Endothelial cell of umbilical vein (primary cell): Measurements from ENCODE around the gene CDH15.

Source experiments
- EZH2 ChIP-seq: IDR thresholded peaks from 2 replicates; pipeline ENCODE4 v1.6.1; 2012; ENCODE audit warnings: borderline replicate concordance, low read depth, mild to moderate bottlenecking, moderate library complexity, low read length, inconsistent platforms; ENCODE audit not compliant: severe bottlenecking
- FOS ChIP-seq: IDR thresholded peaks from 2 replicates; pipeline ENCODE4 v1.6.1; 2011; ENCODE audit warnings: mild to moderate bottlenecking, low read length, moderate library complexity, borderline replicate concordance; ENCODE audit not compliant: insufficient read depth
- MYC ChIP-seq: IDR thresholded peaks from one replicate; pipeline ENCODE4 v1.6.1; 2011; ENCODE audit warnings: mild to moderate bottlenecking, low read depth, low read length
- POLR2A ChIP-seq: IDR thresholded peaks from 2 replicates; pipeline ENCODE4 v1.6.1; 2012; ENCODE audit warnings: low read depth, mild to moderate bottlenecking, control low read depth, low read length
- POLR2AphosphoS5 ChIP-seq: IDR thresholded peaks from 2 replicates; pipeline ENCODE4 v1.6.1; 2012; ENCODE audit warnings: low read depth, mild to moderate bottlenecking, control low read depth, low read length, moderate library complexity; ENCODE audit not compliant: insufficient read depth
- TF ChIP-seq, protein P1 (sequence below), 2 donors: IDR thresholded peaks; 1 replicate in 1 of 2; 2 replicates in 1 of 2; pipeline ENCODE4 v1.5.1; 2011; ENCODE audit warnings: low read length in 2 of 2, mild to moderate bottlenecking in 2 of 2, moderate library complexity in 2 of 2, control low read depth in 1 of 2, inconsistent platforms in 1 of 2, low read depth in 1 of 2; ENCODE audit not compliant: insufficient read depth in 1 of 2; ENCODE audit errors: extremely low read depth in 1 of 2
- TF ChIP-seq, protein P2 (sequence below): IDR thresholded peaks from 2 replicates; pipeline ENCODE4 v1.6.1; 2011; ENCODE audit not compliant: insufficient read depth, insufficient read length

GRCh38 chr16:89195521-89196171 lies 24.1 kb downstream of the CDH15 start:
- TF ChIP-seq POLR2A = no peak
- TF ChIP-seq, protein P1, sequence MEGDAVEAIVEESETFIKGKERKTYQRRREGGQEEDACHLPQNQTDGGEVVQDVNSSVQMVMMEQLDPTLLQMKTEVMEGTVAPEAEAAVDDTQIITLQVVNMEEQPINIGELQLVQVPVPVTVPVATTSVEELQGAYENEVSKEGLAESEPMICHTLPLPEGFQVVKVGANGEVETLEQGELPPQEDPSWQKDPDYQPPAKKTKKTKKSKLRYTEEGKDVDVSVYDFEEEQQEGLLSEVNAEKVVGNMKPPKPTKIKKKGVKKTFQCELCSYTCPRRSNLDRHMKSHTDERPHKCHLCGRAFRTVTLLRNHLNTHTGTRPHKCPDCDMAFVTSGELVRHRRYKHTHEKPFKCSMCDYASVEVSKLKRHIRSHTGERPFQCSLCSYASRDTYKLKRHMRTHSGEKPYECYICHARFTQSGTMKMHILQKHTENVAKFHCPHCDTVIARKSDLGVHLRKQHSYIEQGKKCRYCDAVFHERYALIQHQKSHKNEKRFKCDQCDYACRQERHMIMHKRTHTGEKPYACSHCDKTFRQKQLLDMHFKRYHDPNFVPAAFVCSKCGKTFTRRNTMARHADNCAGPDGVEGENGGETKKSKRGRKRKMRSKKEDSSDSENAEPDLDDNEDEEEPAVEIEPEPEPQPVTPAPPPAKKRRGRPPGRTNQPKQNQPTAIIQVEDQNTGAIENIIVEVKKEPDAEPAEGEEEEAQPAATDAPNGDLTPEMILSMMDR (IDR thresholded peaks at IDR 0.05; ENCODE audit: extremely low read depth in 1 of 2, insufficient read depth in 1 of 2, low read depth in 1 of 2, low read length in 2 of 2) = no peak
- TF ChIP-seq POLR2AphosphoS5 = no peak
- TF ChIP-seq, protein P2, sequence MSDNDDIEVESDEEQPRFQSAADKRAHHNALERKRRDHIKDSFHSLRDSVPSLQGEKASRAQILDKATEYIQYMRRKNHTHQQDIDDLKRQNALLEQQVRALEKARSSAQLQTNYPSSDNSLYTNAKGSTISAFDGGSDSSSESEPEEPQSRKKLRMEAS = no peak
- TF ChIP-seq MYC = no peak
- TF ChIP-seq FOS = no peak
- TF ChIP-seq EZH2 = no peak
